Non-pigmented ciliary epithelial cell (primary cell): Measurements from ENCODE around the gene SYNGR1.

ENCODE experiments used
- DNase-seq: peaks from one replicate; pipeline ENCODE4 v3.0.0-alpha.2; 2010; ENCODE audit warnings: low read depth

SYNGR1 gene

DNA sequence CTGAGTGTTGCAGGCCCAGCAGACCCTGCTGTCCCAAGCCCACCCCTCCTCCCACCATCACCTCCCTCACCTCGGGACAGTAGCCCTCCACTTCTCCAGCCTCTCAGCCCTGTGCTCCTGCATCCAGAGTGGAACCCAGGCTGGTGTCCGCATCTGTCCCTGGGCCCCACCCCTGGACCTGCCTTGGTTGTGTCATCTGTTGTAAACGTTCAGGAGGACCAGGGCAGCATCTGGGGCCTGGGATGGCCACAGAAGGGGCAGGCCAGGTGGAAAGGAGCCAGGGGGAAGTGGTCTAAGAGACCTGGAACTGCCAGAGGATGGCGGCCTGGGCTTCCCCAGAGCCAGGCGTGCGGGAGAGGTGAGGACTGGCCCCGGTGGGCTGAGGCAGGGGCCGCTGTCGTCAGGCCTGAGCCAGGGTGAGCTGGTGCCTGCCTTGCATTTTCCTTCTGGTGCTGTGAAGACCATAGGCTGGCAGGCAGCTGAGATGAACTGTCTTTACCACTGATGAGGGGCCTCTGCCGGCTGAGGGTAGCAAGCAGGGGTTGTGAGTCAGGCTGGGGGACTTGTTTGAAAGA, 80.9 kb downstream of the SYNGR1 start:
- no peak for DNase-seq

DNA sequence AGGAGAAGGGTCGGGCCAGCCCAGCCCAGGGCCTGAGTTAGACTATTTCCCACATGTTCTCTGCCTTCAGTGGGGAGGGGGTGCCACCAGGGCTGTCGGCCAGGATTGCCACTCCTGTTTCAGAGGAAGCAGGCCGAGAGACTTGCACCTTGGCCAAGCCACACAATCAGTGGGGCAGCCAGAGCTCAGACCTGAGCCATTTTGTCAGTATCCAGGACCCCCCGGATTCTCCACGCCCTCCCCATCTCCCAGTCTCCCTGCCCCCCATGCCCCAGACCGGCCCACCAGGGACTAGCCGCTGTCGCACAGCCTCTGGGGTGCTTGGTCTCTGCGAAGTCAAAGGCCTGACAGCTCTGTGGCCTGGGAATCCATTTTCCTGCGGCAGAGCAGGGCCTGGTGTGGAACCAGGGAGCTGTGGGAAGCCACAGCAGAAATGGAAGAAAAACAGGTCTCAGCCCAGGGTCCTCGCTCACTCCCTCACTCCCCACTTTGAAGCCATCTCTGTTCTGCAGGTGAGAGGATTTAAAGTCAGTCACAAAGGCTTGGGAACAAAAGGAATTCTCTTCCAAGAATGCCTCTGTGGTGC, 81.5 kb downstream of the SYNGR1 start:
- DNase-seq = no peak

DNA sequence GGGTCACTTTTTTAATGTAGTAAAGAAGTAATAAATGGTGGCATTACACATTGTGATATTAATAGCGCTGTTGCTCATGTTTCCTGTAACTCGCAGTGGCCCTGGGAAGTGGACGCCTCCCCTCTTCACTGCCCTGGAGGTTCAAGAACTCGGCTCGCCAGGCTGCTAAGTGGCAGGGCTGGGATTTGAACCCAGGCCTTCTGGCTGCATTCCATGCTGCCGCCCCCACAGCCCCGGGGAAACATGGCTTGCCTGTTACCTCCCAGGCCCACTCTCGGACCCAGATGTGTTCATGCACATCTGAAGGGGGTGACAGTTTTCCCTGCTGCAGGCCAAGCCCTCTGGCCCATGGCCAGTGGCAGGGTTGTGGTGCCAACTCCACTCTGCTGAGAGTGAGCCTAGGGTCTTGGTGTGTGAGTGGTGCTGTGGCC, 82.0 kb downstream of the SYNGR1 start:
- no peak for DNase-seq

DNA sequence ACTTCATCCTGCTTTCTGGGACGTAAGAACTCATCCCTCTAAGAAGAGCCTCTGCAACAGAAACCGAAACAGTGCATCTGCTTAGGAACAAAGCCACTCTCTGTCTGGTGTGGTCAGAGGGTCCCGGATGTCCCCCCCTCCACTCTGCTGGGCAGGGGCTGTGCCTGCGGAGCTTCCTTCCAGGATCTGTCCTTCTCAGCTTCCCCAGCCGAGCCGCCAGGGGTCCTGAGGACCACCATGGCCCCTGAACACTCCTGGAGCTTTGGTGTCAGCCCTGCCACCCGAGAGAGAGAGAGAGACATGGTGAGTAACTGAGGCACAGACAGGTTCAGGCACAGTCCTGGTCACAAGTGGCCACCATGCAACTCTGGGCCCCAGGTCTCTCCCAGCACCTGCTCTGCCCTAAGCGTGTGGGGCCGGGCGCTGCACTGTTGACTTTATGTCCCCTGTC, 82.6 kb downstream of the SYNGR1 start:
- no peak for DNase-seq

DNA sequence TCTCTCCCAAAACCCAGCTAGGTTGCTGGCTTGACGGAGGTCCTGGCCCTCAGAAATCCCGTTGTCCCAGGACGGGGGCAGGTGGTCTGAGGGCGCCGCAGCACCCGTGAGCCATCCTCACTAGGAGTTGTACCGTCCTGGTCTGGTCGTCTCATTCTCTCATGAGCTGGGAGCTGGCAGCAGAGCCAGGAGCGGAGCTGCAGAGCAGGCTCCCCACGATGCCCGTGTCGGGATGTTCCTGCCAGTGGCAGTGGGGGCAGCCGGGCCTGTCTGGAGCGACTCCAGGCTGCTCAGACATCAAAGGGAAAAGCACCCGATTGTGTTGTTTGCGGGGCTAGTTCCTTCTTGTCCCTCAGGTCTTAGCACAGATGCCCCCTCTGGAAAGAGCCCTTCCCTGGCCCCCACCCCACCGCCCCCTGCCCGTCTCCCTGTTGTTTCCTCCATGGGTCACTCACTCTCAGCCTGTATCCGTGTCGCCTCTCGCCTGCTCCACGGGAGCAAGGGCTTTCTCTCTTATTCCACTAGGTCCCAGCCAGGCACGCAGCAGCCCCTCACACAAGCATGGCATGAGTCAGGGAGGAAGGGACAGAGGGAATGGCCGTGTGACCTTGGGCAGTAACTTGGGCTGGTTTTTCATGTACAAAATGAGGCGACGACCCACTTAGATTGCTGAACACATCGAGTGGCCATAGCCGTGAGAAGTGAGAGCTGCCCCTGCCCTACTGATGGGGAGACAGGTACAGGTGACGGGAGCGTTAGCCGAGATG, 83.9 kb downstream of the SYNGR1 start:
- DNase-seq = no peak

DNA sequence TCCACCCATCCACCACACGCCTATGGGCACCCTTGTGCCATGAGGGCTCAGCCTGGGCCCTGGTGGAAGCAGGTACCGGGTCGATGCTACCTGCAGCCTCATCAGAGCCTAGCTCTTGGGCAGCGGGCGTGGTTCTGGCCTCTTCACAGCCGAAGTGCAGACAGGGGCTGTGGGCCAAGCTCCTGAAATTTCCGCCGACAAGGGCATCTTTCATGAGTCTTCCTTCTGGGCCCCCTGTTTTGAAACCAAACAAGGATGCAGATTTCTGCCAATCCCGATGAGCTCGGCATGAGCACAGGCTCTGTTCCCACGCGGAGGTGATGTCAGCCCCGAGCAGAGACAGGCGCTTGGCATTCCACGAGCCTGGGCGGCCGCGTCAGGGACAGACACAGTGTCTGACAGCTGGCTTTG, 84.5 kb downstream of the SYNGR1 start:
- DNase-seq = no peak

DNA sequence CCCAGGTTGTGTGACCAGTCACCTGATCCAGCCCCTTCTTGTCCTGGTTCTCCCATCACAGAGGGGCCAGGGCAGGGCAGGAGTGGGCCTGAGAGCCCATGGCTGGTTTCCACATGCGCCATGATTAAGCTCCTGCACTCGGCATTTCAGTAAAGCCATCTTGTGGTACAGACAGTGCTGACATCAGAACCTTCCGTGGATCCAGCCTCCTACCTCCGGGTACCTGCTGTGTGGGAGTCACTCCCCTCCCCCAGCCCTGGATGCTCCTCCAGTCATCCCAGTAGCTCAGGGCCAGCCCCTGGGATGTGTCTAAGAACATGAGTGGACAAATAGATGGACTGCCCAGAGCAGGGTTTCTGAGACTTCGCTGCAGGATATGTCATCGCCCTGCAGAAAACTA, 84.9 kb downstream of the SYNGR1 start:
- DNase-seq = no peak
